Esophagus squamous epithelium (tissue), 4 donors: ENCODE measurements around the gene ANKRA2.

Experiments
- POLR2A ChIP-seq, 4 donors: fragments of 450-650 bp; IDR thresholded peaks; one replicate each; pipeline ENCODE4 v1.6.1; 2017; ENCODE audit warnings: antibody characterized with exemption in 4 of 4, mild to moderate bottlenecking in 4 of 4, moderate library complexity in 3 of 4
- TF ChIP-seq, protein P1 (sequence below), 6 experiments: fragments of 450-650 bp in 4 of 6; fragments of 200-600 bp in 2 of 6; sonication (generic) in 2 of 6; IDR thresholded peaks; one replicate each; pipeline ENCODE4 v1.5.1; 2016 to 2019; ENCODE audit warnings: antibody characterized with exemption in 6 of 6, mild to moderate bottlenecking in 4 of 6, moderate library complexity in 4 of 6

DNA sequence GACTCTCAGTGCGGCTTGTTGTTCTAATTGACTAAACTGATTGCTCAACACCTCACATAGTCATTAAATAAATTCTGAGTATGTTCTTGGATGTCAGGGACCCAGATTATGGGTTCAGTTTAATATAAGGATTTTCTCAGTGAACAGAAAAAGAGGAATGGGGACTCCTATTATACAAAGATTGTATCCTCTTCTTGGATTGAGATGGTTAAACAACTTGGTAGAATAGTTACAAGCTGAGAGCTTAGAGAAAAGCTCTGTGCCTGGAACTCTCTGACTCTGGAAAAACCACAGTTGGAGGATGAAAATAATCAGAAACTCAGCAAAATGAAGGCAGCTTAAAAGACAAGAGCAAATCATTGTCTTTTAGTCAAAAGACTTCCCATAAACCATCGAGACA, 30.5 kb downstream of the ANKRA2 start:
- TF ChIP-seq, protein P1, sequence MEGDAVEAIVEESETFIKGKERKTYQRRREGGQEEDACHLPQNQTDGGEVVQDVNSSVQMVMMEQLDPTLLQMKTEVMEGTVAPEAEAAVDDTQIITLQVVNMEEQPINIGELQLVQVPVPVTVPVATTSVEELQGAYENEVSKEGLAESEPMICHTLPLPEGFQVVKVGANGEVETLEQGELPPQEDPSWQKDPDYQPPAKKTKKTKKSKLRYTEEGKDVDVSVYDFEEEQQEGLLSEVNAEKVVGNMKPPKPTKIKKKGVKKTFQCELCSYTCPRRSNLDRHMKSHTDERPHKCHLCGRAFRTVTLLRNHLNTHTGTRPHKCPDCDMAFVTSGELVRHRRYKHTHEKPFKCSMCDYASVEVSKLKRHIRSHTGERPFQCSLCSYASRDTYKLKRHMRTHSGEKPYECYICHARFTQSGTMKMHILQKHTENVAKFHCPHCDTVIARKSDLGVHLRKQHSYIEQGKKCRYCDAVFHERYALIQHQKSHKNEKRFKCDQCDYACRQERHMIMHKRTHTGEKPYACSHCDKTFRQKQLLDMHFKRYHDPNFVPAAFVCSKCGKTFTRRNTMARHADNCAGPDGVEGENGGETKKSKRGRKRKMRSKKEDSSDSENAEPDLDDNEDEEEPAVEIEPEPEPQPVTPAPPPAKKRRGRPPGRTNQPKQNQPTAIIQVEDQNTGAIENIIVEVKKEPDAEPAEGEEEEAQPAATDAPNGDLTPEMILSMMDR (IDR thresholded peaks at IDR 0.05) = no peak
- TF ChIP-seq POLR2A (IDR thresholded peaks at IDR 0.05) = no peak
